Measurements from ENCODE around the gene MYLK4.

The MYLK4 gene

DNA sequence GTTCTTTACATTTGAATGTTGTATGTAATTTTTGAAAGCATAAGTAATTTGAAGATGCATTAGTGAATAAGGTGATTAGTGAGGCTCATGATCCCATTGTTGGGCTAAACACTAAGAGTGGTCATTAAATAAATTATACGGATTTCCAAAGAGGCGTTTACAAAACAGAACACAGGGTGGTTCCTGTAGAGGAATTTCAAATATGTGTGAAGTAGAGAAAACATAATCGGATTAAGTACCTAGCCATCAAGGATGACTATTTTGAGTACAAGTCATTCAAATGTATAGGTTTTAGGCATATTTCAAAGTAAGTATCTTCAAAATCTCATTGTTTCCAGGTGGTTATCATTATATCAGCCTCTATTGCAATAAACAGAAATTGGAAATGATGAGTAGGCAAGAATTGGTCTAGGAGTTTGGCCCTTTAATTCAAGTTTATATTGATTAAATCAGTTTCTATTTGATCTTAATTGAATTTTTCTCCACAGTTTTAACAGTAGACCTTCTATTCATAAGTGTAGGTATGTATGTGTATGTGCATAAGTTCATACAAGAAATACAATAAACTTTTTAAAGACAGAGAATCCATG, 94.8 kb downstream of the MYLK4 start:
- DNase-seq, result no peak

DNA sequence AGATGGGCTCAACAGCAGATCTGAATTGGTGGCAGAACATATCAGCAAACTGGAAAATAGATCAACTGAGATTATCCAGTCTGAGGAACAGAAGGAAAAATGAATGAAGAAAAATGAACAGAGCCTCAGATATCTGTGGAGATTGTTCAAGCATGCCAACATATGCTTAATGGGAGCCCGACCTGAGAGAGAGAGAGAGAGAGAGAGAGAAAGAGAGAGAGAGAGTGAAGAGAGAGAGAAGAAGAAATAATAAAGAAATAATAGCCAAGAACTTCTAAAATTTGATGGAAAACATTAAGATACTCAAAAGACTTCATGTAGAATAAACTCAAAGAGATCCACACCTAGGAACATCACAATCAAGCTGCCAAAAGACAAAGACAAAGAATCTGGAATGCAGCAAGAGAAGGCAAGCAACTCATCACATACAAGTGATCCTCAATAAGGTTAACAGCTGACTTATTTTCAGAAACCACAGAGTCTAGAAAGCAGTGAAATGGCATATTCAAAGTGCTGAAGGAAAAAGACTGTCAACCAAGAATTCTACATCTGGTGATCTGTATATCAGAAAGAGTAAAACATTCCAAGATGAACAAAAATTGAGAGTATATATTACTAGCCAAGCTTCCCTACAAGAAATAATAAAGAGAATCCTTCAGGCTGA, 97.2 kb downstream of the MYLK4 start:
- no peak for DNase-seq

DNA sequence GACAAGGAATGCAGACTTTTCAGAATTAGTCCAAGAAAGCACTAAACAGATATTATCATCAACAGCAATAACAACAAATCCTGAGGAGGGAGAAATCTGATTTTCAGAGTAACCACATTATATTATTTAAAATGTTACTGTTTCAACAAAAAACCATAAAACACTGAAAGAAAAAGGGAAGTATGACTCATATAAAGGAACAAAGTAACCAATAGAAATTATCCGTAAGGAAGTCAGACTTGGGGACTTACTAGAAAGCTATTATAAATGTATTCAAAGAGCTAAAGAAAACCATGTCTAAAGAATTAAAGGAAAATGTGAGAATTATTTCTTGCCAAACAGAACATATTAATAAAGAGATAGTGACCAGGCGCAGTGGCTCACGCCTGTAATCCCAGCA, 98.1 kb downstream of the MYLK4 start:
- no peak for DNase-seq

DNA sequence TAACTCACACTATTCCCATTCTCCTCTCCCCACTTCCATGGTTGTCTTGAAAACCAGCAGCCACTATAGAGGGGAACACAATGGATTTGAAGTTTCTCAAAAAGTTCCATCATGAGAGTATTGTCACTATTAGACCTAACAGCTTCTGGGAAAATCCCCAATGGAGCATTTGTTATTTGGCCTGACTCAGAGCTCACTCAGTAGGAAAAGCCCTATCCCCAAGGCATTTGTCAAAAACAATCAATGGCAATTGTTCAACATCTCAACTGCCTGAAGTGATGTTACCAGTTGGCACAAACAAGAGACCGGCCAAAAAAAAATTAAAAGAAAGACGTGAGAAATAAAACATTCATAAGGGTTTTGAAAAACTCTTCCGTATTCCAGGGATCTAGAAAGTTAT, 98.8 kb downstream of the MYLK4 start:
- no peak for DNase-seq

DNA sequence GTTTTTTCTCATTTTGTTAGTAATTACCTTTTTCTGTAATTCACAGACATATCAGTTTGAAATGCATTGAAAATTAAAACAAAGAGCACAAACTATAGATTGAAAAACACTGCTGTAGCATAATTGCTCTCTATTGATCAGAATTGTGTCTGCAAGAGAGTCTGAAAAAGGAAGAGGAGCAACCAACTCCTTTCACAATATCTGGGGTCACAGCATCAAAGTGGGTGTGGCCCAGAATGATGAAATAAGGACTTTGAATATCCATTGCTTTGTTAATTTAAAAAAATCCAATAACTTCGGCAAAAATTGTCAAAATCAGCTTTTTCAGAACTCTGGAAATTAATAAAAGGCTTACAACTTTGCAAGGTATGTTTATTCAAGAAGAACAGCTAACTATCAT, 99.2 kb downstream of the MYLK4 start:
- no peak for DNase-seq

DNA sequence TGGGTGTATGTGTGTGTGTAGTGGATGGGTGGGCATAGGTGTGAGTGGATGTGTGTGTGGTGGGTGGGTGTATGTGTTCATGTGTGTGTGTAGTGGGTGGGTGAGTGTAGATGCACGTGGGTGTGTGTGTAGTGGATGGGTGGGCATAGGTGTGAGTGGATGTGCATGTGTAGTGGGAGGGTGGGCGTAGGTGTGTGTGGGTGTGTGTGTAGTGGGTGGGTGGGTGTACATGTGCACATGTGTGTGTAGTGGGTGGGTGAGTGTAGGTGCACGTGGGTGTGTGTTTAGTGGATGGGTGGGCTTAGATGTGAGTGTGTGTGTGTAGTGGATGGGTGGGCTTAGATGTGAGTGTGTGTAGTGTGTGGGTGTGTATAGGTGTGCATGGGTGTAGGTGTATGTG, 104.4 kb downstream of the MYLK4 start:
- no peak for DNase-seq

DNA sequence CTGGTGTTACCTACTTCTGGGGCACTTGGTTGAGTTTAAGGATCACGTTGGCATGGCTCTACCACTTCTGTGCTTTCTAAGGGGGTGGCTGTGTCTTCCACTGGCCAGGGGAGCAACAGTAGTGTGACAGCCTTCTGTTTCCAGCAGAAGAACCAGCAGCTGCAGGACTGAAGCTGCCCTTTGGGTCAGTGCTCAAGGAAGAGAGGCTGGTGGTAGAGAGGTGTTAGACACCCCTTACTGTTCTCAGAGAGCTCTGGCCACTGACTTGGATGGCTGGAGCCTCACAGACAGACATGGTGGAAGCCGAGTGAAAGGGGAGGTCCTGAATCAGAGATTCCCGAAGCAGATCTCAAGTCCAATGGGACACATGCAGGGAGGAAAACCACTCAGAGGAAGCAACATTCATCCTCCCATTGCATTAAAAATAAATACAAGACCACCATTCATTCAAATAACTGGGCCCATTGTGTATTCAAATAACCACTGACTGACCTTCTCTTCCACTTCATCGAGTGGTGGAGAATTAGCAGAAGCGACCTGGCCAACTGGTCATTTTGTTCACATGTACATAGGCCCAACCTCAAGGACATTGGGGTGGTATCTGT, 106.7 kb downstream of the MYLK4 start:
- DNase-seq, result no peak

DNA sequence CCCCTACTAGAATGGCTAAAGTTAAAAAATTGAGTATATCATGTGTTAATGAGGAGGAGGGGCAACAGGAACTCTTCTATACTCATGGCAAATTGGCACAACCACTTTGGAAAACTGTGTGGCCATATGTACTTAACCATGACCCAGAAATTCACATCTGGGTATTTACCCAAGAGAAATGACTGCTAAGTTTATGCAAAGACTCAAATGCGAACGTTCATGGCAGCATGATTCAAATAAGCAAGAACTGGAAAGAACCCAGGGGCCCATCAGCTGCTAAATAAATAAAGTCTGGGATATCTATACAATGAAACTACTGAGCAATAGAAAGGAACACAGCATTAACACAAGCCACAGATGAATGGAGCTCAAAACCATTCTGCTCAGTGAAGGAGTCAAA, 107.6 kb downstream of the MYLK4 start:
- no peak for DNase-seq

DNA sequence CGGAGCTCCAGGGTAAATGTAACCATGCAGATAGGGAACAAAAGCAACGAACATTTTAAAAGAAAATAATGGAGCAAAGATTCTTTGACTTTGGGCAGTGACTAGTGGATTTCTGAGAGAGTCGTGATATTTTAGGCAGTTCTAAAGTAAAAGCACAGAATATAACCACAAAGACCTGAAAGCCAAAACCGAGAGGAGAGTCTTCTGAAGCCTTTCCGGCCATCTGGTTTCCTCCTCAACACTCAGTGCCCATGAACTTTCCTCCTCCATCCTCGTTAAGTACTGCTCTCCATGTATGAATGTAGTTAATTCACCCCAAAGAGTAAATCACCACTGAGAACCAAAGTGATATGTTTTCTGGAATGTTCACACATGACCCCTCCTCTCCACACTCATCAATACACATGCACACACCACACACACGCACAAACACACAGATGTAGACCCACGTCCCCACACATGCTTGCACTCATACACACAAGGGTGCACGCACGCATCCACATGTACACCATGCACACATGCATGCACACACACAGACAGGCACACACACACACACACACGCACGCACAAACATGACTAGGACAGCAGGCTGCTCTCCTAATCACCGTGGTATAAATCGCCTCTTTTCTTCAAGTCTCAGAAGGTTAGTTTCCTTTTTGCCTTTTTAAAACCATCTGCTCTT, 109.5 kb downstream of the MYLK4 start:
- no peak for DNase-seq

DNA sequence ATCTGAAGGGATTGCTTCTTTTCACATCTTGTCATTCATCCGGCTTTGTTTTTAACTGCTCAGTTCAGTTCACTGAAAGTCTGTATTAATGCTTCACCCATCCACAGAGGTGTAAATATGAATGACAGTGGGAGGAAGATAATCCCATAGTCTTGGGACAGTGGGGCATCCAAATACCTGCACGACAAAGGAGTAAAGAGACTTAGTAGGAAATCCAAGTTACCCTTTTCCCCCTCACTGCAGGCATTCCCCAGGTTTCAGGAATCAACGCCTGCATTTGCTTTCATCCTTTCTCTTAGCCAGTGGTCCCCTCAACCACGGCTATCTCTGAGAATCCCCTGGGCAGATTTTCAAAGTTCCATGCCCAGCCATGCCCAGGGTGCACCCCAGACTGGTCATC, 110.2 kb downstream of the MYLK4 start:
- DNase-seq, result no peak

DNA sequence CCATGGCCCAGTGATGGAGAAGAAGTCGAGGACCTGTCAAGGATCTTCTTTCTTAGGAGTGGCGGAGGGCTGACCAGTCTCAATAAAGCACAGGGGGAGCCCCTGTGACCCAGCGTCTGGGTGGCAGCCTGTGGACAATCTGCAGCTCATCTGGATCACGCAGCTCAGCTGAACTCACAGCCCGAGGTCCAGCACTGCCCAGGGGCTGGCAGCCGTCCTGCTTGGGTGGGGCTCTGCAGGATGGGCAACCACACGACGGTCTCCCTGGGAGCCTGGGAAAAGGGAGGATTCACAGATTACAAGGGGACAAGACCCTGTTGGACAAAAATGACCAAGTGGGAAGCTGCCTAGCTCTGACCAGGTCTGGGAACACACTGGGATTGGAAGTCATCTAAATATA, 110.8 kb downstream of the MYLK4 start:
- no peak for DNase-seq

DNA sequence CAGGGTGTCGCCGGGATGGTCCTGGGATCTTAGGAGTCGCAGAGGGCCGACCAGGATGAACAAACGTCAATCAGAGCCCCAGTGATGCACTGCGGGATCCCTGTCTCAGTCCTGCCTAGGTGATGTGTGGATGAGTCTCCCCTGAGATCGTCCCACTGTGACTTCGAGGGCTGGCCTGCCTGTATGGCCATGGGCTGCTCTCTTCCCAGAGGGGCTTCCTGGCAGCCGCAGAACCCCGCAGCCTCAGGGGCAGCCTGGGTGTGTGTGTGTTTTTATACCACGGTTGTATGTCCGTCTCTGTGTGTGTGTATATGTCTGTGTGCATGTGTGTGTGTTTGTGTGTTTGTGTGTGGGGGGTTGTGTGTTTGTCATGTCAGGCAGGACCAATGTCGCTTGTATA, 111.6 kb downstream of the MYLK4 start:
- no peak for DNase-seq

DNA sequence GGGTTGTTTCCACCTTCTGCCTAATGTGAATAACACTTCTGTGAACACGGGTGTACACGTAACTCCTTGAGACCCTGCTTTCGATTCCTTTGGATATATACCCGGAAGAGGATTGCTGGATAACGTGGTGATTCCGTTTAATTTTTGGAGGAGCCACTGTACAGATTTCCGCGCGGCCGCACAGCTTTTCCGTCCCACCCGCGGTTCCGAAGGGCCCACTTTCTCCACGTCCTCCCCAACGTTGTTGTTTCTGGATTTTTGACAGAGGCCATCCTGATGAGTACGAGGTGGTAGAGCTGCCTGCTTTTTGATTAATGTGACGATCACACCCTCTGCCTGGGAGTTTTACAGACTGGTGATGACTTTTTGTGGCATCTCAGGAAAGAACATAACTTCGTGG, 114.0 kb downstream of the MYLK4 start:
- no peak for DNase-seq

DNA sequence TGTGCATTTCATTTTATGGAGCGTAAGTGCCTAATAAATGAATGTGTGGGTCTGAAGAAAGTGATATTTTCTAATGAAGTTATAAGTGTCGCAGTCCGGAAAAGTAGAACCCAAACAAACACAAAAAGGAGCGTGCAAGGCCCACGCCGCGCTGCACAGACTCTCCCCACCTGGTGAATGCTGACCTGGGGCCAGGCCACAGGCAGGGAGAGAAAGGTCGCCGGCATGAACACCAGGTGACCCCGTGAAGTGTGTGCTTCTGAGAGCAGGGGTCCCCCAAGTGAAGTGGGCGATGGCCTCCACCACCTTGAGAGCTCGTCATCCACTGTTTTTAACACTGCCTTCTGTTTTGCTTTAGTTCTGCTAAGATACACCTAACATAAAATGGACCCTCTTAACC, 114.8 kb downstream of the MYLK4 start:
- DNase-seq, result no peak

DNA sequence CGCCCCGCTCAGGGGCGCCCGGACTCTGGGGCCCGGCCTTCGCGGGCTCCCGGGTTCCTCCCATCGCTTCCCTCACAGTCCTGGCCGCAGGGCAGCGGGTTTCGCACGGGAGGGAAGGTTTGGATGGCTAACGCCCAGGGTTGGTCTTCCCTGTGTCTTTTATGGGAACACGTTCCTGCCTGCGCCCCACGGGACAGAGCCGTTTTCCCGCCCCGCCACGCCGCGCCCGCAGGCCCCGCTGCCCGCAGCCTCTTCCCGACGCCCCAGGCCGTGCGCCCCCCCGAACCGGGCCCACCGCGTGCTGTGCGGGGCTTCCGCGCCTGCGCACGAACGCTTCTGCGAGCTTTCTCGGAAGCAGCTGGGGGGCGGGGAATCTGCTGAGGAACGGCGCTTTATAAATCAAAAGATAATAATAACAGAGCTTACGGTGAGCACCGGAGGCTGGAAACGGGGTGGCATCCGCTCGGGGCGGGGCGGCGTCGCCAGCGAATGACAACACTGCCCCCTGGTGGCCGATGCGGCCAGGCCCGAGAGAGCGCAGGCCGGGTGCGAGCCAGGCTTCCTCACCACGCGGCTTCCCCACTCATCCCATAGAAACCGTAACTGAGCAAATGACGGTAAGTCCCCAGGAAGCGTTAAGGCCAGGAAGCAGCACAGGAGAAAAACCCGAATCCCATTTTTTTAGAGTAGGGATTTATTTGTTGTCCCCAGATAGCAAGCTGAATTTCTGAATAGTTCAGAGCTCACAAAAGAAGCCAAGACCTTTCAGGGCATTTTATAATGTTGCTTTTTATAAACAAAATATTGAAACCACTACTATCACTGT, 116.4 kb downstream of the MYLK4 start:
- DNase-seq, result peak; percentile 75 to 81

DNA sequence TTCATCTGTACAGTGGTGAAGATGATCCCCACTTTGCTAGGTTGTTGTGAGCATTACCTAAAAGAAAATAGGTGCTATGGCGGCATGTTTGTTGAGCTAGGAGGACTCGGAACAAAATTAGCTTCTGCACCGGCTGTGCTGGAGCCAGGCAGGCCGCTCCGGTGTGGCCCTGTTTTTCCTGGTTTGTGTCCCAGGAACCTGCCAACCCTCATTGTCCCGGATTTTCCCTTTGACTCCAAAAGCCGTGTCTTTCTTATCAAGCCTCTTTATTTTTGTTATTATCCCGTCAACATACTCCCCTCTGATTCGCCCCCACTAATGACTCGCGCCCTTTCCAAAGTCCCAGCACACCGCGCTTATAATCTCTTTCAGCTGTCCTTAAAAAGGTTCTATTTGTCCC, 117.0 kb downstream of the MYLK4 start:
- DNase-seq, result no peak

DNA sequence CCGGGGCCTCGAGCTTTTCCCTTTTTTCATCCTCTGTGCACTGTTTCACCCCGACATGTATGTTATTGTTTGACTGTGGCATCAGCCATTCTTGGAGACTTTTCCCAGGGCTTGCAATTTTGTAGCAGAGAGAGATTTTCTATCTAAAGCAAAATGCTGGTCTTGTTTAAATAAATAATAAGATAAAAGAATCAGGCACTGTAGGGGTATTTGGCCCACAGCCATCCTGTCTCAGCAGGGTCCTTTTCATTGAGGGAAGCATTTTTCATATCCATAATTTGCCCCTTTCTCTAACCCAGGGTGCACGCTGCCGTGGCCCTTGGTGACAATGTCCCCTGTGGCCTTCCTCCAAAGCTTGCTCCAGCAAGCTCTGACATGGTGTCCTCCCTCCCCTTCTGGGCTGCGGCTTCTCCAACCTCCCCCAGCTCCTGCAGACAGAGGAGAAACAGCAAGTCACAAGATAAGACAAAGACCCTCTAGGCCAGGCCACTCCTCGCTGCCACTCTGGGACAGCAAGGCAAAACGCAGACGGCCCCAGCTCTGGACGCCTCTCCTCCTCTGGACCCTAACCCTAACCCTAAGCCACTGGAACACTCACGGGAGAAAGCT, 117.6 kb downstream of the MYLK4 start:
- no peak for DNase-seq

DNA sequence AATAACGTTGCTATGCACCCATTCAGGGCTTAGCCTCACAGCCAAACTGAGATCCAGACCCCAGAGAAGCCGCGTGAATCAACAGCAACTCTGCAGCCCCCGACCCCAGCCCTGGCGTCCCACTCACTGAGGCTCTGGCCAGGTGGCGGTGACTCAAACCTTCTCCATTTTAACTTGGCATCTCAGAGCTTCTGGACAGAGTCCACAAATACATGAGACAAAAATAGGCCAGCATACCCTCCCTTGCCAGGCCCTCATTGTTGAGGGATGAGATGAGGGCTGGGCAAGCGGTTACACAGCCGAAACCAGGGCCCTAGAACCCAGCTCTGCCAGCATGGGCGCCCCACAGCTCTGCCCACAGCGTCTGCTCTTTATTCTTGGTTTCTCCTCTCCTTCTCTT, 118.4 kb downstream of the MYLK4 start:
- no peak for DNase-seq

DNA sequence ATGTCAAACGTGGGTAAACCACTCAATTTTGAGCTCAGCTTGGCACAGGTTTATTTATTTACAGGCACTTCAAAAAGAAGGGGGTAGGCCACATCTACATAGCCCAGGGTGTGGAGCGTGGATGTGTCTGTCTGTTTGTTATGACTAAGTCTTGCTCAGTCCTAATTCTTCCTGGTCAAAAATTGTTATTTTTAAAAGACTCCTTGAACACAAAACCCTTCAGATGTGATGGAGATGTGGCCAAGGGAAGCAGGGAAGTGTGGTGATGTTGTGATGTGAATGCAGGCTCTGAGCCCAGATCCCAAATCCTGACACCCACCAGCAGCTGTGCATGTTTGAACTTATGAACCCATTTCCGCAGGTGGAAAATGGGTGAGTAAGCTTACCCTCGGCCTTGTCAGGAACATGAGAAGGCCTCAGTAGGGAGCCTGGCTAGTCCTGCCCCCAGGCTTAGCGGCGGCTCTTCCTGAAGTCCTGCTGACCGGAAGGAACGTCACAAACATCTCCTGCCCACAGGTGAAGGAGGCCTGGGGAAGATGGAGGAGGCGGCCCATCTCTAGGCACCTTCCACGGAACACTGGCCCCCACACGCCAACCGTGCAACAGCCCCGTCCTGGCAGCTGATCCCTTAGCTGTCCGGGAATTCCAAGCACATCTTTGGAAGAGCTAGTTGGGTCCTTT, 119.7 kb downstream of the MYLK4 start:
- DNase-seq, result no peak

DNA sequence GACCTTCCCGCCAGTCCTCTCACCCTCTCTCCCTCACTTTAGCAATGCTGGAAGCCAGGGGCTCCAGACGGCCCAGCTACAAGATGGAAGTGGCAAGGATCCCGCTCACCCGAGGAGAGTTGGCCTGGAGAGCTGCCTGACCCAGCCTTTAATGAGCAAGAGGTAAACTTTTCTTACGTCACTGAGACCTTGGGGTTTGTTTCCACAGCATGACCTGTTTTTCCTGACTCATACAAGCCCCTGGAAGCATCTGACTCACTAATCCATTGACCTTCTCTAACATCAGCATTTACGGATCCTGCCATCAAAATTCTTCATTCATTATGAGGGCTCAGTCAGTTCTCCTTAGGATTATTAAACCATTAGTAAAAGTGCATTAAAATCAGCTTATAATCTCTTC, 120.4 kb downstream of the MYLK4 start:
- no peak for DNase-seq

DNA sequence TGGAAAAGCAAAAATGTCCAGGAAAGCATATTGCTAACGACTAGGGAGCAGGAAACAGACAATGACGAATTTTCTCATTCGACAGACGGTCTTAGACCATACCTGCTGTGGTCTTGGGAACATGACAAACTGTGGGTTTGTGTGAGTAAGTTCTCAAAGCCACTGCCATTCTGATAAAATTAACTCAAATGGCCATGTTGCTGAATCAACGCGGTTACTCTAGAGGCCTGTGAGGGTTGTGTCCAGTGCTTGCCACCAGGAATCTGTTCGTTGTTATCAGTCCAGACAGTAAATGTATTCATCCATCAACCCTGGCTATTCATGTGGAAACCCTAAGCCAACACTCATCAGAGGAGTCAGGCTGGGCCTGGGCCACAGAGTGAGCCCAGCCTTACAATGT, 124.3 kb downstream of the MYLK4 start:
- no peak for DNase-seq

DNA sequence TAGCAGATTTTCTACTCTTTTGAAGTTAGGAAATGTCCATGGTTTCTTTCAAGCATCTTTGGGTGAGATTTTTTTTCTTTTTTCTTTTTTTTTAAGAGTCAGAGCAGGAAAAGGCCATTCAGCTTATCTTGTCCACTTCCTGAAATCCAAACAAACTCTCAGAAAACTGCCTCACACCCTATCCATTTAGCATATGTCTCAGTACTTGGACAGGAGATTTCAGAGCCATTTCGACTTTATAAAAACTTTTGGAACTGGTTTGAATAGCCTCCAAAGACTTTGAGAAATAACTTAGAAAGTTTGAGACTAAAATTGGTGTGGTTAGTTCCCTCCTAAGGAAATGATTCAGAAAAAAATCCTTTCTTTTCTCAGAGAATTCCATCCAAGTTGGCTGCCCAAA, 125.1 kb downstream of the MYLK4 start:
- DNase-seq, result no peak

Data from CD4-positive, alpha-beta T cell treated with Interferon alpha-2 for 1 hour (primary cell).